ENCODE results near the gene ZNF654.

GRCh38 chr3:88150371-88150770, 91.3 kb downstream of the ZNF654 start:
- TF ChIP-seq, protein P1, sequence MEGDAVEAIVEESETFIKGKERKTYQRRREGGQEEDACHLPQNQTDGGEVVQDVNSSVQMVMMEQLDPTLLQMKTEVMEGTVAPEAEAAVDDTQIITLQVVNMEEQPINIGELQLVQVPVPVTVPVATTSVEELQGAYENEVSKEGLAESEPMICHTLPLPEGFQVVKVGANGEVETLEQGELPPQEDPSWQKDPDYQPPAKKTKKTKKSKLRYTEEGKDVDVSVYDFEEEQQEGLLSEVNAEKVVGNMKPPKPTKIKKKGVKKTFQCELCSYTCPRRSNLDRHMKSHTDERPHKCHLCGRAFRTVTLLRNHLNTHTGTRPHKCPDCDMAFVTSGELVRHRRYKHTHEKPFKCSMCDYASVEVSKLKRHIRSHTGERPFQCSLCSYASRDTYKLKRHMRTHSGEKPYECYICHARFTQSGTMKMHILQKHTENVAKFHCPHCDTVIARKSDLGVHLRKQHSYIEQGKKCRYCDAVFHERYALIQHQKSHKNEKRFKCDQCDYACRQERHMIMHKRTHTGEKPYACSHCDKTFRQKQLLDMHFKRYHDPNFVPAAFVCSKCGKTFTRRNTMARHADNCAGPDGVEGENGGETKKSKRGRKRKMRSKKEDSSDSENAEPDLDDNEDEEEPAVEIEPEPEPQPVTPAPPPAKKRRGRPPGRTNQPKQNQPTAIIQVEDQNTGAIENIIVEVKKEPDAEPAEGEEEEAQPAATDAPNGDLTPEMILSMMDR (IDR thresholded peaks at IDR 0.05) = no peak
- TF ChIP-seq POLR2A (IDR thresholded peaks at IDR 0.05) = no peak

Measured in uterus (tissue), 2 donors.